PFSK-1 (cell line): ENCODE measurements around the gene POMGNT2.

Experiments used
- FOXP2 ChIP-seq: optimal IDR thresholded peaks from 2 replicates; pipeline ENCODE3; 2011; ENCODE audit warnings: borderline replicate concordance, control low read depth, inconsistent platforms; ENCODE audit not compliant: insufficient read depth; ENCODE audit errors: extremely low read length, extremely low read depth
- POLR2AphosphoS5 ChIP-seq: IDR thresholded peaks from 2 replicates; pipeline ENCODE4 v1.6.1; 2012; ENCODE audit warnings: low read depth, mild to moderate bottlenecking, control low read depth, low read length, moderate library complexity
- REST ChIP-seq, 2 experiments: IDR thresholded peaks; 2 replicates each; pipeline versions ENCODE4 v1.6.1 to v1.8.0; 2011 to 2012; ENCODE audit warnings: low read depth in 2 of 2, low read length in 2 of 2, control low read depth in 1 of 2, inconsistent platforms in 1 of 2, mild to moderate bottlenecking in 1 of 2, moderate library complexity in 1 of 2; ENCODE audit not compliant: insufficient read depth in 1 of 2
- SIN3A ChIP-seq: IDR thresholded peaks from 2 replicates; pipeline ENCODE4 v1.6.1; 2012; ENCODE audit warnings: mild to moderate bottlenecking, low read length, moderate library complexity, borderline replicate concordance; ENCODE audit not compliant: insufficient read depth
- TAF1 ChIP-seq: IDR thresholded peaks from 2 replicates; pipeline ENCODE4 v1.6.1; 2012; ENCODE audit warnings: low read length, control low read depth, borderline replicate concordance; ENCODE audit not compliant: insufficient read depth

Gene POMGNT2

DNA sequence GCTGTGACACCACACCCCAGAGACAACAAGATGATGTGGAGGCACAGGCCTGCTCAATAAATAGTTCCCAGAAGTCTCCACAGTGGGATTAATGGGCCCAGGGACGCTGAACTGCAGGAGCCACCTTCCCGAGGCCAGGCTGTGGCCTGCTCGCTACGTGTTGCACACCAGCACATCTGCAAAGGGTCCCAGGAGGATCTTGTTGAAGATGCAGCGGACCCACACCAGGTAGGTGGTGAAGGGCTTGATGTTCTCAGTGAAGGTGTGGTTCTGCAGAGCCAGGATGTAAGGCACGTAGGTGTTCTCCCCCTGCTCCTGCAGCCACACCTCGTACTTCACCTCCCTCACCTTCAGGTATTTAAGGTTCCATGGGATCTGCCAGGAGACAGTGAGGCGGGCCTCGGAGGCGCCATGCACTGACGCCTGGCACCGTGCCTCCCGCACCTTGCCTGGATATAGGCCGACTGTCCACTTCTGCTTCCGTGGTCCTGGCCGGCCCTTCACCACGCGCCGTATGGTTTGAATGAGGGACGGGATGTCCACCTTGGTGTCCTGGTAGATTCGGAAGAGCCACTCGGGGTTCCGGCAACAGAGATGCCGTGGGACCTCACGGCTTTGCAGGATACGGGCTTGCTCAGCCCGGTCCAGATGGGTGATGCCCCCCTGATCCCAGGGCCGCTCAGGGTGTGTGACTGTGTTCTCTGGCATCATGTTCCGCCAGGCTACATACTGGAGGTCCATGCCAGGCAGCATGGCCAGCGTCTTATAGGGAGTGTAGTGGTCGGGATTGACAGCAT, 26.1 kb downstream of the POMGNT2 start:
- TF ChIP-seq SIN3A (no peak), REST (IDR thresholded peaks at IDR 0.05; ENCODE audit: insufficient read depth in 1 of 2, low read depth in 2 of 2, low read length in 2 of 2) (no peak), TAF1 (no peak), POLR2AphosphoS5 (no peak), FOXP2 (no peak)

DNA sequence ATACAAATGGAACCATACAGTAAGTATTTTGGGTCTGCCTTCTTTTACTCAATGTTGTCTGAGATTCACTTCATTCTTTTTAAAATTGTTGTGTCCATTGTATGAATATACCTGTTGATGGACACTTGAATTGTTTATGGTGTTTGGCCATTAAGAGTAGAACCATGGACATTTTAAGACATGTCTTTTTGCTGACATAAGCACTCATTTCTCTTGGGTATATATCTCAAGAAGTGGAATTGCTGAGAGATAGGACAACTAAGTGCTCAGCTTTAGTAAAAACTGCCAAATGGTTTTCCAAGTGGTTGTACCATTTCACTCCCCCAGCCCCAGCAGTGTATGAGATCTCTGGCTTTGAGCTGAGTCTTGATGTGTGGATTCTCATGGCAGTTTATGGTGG, 28.2 kb downstream of the POMGNT2 start:
- no peak for TF ChIP-seq FOXP2
- no peak for TF ChIP-seq REST (IDR thresholded peaks at IDR 0.05; ENCODE audit: insufficient read depth in 1 of 2, low read depth in 2 of 2, low read length in 2 of 2)
- TF ChIP-seq SIN3A, result no peak
- no peak for TF ChIP-seq TAF1
- TF ChIP-seq POLR2AphosphoS5, result no peak

- TF ChIP-seq FOXP2 (no peak), SIN3A (no peak), REST (IDR thresholded peaks at IDR 0.05; ENCODE audit: insufficient read depth in 1 of 2, low read depth in 2 of 2, low read length in 2 of 2) (no peak), TAF1 (no peak), POLR2AphosphoS5 (no peak)
Measured at GRCh38 chr3:43077261-43077660, 28.6 kb downstream of the POMGNT2 start.

GRCh38 chr3:43076857-43077256, 29.0 kb downstream of the POMGNT2 start:
- TF ChIP-seq FOXP2, result no peak
- TF ChIP-seq POLR2AphosphoS5, result no peak
- no peak for TF ChIP-seq TAF1
- TF ChIP-seq REST (IDR thresholded peaks at IDR 0.05; ENCODE audit: insufficient read depth in 1 of 2, low read depth in 2 of 2, low read length in 2 of 2), result no peak
- TF ChIP-seq SIN3A, result no peak
